ENCODE measurements around the gene ZNF689.

Gene ZNF689

DNA sequence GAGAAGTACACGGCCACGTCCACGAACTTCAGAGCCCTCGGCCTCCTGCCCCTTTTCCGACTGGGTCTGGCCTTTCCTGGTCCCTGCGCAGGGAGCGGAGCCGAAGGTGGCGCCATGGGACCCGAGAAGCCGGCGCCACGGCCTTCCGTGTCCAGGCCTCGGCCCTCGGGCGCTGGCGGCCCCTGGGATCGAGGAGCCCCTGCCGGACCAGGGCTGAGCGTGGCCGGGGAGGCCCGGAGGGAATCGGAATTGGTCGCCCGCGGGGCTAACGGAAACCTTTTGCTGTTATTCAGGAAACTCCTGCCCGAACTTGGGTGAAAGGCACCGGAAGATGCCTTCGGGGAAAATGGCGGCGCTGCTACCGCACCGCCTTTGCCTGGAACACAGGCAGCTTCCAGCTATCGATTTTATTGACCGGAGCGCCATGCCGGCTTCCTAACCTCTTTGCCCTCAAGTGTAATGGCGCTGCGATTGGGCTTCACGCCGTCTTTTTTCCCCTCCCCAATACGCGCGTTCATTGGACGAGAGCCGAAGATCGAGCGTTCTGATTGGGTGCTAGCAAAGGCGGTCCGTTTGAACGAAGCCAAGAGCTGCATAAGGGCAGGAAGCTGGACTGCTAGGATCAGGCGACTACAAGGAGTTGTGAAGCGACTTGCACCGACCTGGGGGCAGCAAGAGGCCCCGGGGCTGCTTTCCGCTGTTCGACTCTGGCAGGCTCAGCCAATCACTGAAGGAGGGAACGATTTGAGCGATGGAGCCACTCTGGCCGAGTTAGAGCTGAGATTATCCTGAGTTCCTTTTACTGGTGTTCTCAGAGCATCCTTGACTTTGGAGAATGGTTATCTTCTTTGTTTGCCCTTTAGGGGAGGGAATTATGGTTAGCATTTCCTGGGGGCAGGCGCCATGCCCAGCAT is at the start of gene ZNF689:
Gene ZNF689, minus strand, starts transcription at position 464 of the 914 bp plus-strand sequence. Its CDS starts 348 bp downstream, at position 116.
- DNase-seq (ENCODE audit: extremely low read depth in 1 of 2, low read depth in 1 of 2), result peak; percentile 82 to 91

DNA sequence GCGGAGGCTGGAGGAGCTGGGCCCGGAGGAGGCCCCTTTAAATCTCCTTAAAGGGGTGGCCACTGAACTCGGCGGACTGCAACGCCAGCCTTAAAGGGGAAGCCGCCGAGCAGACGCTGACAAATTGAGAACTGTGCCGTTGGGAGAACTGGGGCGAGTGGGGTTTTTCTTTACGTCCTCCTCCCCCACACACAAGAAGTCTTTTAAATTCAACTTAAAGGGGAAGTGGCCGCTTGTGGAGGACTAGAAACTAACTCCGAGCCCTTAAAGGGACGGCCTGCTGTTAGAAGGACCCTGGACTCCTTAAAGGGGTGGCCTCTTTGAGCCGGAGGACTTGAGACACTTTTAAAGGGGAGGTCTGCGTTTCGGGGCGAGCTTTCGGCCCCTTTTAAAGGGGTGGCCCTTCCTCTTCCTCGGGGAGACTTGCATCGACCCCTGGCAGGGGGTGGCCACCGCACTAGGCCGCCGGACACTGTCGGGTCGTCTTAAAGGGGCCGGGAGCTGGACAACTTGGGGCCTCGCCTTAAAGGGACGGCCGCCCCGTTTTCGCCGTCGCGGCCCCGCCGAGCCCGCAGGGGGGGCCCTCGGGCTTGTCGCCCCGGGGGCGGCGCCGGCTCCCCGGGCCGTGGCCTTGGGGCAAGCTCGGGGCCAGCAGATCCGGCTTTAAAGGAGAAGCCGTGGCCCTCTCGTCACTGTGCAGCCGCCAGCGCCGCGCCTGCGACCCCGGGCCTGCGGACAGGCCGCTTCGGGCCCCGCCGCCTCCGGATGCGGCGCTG is 48.7 kb upstream of the ZNF689 start:
- peak in 1 of 2 donors; percentile 47 for DNase-seq (ENCODE audit: extremely low read depth in 1 of 2, low read depth in 1 of 2)

GRCh38 chr16:30657866-30658730 is 47.9 kb upstream of the ZNF689 start, which contains the start of gene FBRS:
TSS of gene FBRS (plus strand) at chr16:30658431. CDS start at chr16:30659519, 1,088 bp downstream.
- DNase-seq (ENCODE audit: extremely low read depth in 1 of 2, low read depth in 1 of 2), result peak; percentile 100

DNA sequence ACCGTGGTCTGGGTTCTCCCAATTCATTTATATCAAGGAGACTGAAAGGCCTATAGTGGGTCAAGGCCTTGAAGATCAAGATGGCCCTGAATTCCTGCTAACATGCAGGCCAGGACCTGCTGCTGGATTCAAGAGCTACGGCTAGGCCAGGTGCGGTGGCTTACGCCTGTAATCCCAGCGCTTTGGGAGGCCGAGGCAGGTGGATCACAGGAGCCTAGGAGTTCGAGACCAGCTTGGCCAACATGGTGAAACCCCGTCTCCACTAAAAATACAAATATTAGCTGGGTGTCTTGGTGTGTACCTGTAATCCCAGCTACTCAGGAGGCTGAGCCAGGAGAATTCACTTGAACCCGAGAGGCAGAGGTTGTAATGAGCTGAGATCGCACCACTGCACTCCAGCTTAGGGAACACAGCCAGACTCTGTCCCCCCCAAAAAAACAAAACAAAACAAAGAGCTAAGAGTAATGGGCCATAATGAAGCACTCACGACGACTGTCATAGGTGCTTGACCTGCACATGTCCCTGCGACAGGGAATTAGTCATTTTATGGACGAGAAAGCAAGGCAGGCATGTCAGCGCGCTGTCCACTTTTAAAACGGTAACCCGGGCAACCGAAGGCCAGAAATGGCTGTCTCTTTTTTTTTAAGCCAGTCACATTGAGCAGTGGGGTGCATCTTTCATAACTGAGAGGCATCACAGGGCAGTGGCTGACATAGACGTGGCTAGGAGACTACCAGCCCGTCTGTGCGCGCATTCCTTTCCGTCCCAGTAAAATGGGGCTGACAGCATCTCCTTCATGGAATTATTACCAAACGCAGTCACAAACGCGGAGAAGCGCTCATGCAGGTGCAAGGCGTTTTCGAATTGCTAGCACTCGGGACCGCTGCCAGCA is 47.0 kb upstream of the ZNF689 start:
- DNase-seq (ENCODE audit: extremely low read depth in 1 of 2, low read depth in 1 of 2), result no peak

DNA sequence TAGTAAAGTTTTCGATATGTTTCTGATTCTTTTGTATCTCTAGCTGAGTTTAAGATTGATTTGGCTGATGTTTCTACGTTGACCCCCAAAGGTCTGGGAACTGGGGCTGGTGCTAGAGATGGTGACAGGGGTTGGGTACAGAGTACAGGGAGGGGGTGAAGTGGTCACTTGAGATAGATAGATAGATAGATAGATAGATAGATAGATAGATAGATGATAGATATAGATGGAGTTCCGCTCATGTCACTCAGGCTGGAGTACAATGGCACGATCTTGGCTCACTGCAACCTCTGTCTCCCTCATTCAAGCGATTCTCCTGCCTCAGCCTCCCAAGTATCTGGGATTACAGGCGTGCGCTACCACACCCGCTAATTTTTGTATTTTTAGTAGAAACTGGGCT is 46.2 kb upstream of the ZNF689 start:
- no peak for DNase-seq (ENCODE audit: extremely low read depth in 1 of 2, low read depth in 1 of 2)

- DNase-seq (ENCODE audit: extremely low read depth in 1 of 2, low read depth in 1 of 2), result no peak
Measured at GRCh38 chr16:30655815-30656347, 45.7 kb upstream of the ZNF689 start.

DNA sequence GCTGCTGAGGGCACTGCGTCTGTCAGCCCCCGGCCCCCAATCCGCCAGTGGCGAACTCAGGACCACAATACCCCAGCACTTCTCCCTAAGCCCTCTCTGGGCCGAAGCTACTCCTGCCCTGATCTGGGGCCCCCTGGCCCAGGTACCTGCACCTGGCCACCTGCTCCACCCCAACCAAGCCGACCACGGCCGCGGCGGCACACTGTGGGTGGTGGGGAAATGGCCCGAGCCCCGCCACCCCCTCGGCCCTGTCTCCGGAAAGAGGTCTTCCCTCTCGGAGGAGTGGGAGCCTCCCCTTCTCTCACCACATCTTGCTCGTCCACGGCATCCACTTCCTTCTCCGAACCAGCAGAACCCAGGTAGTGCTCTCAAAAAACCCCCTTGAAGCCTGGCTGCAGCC is 44.7 kb upstream of the ZNF689 start:
- no peak for DNase-seq (ENCODE audit: extremely low read depth in 1 of 2, low read depth in 1 of 2)

DNA sequence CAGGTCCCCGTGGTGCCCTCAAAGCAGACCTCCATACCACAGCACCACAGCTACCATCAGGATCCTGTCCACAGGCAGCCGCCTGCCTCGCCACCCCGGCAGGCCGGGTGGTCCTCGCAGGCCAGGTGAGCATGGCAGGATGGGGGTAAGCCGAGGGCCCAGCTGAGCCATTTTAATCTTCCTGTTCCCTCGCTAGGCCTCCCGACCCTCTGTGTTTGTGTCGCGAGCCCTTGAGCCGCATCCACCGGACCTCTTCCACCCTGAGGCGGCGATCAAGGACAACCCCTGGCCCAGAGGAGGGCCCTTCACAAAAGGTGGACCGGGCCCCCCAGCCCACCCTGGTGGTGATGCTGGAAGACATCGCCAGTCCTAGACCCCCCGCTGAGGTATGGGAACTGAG is 42.5 kb upstream of the ZNF689 start:
- DNase-seq (ENCODE audit: extremely low read depth in 1 of 2, low read depth in 1 of 2), result no peak

- DNase-seq (ENCODE audit: extremely low read depth in 1 of 2, low read depth in 1 of 2), result no peak
Measured at GRCh38 chr16:30652005-30652296, 41.8 kb upstream of the ZNF689 start.

DNA sequence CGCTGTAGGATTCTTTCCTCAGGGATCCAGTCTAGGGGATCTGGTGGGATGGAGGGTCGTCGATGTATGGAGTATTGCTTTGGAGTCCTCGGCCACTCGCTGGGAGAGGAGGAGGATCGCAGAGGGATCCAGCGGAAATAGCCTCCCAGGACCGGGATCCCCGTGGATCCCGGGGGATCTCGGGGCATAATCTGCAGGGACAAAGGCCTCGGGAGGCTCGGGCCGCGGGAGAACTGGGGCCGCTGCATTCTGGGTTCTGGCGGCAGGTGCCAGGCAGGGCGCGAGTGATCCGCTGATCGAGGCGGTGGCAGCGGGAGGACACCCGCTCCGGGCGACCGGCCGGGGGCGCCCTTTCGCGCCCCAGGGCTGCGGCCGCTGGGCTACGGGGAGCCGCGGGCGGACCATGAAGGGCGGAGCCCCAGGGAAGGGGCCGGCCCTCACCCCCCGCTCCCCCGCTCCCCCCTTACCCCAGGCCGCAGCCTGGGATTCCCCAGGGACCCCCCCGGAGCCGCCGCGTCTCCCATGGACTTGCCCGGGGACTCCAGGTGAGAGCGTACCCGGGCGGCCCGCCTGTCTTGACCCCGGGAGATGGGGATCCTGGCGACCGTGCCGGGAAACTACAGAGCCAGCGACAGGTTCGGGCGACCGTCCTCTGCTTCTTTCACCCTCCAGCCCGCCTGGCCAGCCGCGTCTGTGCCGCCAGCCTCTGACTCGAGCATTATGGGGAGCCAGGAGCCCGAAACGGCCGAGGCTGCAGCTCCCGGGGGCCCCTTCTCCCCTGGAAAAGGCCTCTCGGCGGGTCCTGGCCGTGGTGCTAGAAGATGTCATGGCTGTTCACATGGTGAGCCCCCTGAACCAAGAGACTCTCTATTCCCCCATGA is 41.2 kb upstream of the ZNF689 start:
- peak; percentile 27 to 61 for DNase-seq (ENCODE audit: extremely low read depth in 1 of 2, low read depth in 1 of 2)

DNA sequence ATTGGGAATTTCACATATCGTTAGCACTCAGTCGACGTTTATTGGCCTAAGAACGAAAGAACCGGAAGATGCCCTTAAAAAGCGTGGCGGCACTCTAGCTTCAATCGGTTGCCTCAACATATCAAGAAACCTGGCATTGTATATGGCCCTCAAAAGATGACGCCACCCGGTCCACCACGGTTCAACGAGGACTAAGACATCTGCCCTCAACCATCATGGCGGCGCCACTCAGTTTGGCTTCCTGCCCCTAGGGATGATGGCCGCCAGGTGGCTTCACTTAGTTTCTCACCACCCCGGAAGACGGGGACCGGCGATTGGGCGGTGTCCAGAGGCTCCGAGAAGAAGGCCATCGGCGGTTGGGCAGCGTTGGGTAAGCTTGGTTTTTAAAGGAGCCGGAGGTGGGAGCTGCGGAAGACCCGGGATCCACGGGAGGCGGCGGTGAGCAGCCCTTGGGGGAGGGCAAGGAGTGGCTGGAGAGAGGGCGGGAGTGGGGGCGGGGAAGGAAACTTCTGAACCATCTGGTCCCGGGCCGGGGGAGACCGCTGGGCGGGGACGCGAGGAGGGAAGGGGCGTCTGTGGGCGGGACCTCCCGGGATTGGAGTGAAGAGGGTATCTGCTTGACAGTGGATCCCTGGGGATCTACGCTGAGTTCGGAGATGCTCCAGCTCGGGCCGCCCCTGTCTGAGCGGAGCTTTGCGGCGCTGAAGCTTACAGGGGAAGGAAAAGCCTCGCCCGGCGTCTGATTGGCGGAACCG is 40.4 kb upstream of the ZNF689 start, which contains the start of gene PRR14:
Gene PRR14, plus strand, starts transcription at position 592 of the 755 bp plus-strand sequence. CDS start 686 bp downstream, outside the sequence.
- peak; percentile 96 to 98 for DNase-seq (ENCODE audit: extremely low read depth in 1 of 2, low read depth in 1 of 2)

DNA sequence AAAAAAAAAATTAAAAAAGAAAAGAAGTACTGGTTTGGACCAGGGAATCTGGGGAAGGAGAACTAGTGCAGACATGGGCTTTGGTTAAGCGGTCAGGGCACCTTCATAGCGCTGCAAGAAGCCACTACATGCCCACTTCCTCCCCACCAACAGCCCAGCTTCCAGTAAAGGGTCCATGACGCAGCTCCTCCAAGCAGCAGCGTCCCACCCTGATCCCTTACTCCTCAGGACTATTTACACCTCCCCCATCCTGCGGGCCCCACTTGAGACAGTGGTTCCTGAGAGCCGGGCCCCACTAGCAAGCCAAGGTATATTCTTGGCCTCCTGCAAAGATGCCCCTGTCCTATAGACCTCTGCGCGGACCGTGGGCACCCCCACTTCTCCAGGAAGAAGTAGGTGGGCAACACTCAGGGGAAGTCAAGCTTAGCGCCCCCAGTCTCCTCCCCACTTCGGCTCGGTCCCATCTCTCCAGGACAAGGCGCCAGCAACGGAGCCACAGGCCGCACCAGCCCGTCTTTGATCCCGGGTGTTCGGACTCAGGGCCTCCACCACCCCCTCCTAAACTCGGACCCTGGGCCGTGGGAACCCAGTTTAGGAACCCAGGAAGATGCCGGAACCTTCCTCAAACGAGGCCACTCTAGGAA is 39.7 kb upstream of the ZNF689 start:
- DNase-seq (ENCODE audit: extremely low read depth in 1 of 2, low read depth in 1 of 2), result no peak

DNA sequence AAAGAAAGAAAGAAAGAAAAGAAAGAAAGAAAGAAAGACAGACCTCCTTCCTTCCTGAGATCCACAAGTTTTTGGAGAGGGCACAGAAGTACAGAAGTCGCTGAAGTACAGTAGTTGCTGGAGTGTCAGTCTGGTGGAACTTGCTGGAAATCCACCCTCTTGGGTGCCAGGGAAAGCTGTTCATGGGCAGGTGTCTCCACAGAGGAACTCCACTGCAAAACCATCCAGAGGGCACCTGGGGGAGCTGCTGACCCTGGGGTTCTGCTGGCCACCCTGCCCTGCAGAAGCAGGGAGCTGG is 37.0 kb upstream of the ZNF689 start:
- no peak for DNase-seq (ENCODE audit: extremely low read depth in 1 of 2, low read depth in 1 of 2)

GRCh38 chr16:30645727-30646126 is 35.5 kb upstream of the ZNF689 start:
- no peak for DNase-seq (ENCODE audit: extremely low read depth in 1 of 2, low read depth in 1 of 2)

GRCh38 chr16:30644334-30644830 is 34.2 kb upstream of the ZNF689 start:
- DNase-seq (ENCODE audit: extremely low read depth in 1 of 2, low read depth in 1 of 2), result no peak

GRCh38 chr16:30641378-30641982 is 31.3 kb upstream of the ZNF689 start:
- DNase-seq (ENCODE audit: extremely low read depth in 1 of 2, low read depth in 1 of 2), result no peak

GRCh38 chr16:30637944-30638343 is 27.8 kb upstream of the ZNF689 start:
- no peak for DNase-seq (ENCODE audit: extremely low read depth in 1 of 2, low read depth in 1 of 2)

Data from activated CD8-positive, alpha-beta memory T cell treated with anti-CD3 and anti-CD28 coated beads for 1 hour (primary cell).